HG03469 (cell line): Measurements from ENCODE around the gene PRRT4.

ENCODE experiments used
- ATAC-seq: cut with Tn5 transposase; IDR thresholded peaks from one replicate; pipeline ENCODE4 v1.9.1; 2021; ENCODE audit warnings: mild to moderate bottlenecking, moderate library complexity, moderate number of reproducible peaks; ENCODE audit not compliant: unreplicated experiment

PRRT4 gene

GRCh38 chr7:128302139-128302538 is 59.4 kb downstream of the PRRT4 start:
- no peak for ATAC-seq
